GM21737 (cell line): Measurements from ENCODE around the gene ERGIC1.
A peak's percentile ranks its signal among the peaks of the same experiment; 100 is the strongest.

ENCODE experiments used
- ATAC-seq: cut with Tn5 transposase; IDR thresholded peaks from one replicate; pipeline ENCODE4 v1.9.1; 2021; ENCODE audit warnings: mild to moderate bottlenecking, moderate library complexity; ENCODE audit not compliant: unreplicated experiment

The ERGIC1 gene

GRCh38 chr5:172827841-172828240 is 6.2 kb upstream of the ERGIC1 start:
- no peak for ATAC-seq

GRCh38 chr5:172828911-172829431 is 5.1 kb upstream of the ERGIC1 start:
- ATAC-seq = no peak

GRCh38 chr5:172830275-172830799 is 3.7 kb upstream of the ERGIC1 start:
- no peak for ATAC-seq

- no peak for ATAC-seq
Observed at GRCh38 chr5:172830876-172831662, 3.0 kb upstream of the ERGIC1 start.

- ATAC-seq = no peak
Observed at GRCh38 chr5:172832383-172833315, 1.4 kb upstream of the ERGIC1 start.

- no peak for ATAC-seq
Observed at GRCh38 chr5:172833372-172833685, 722 bp upstream of the ERGIC1 start.

- peak; percentile 16 for ATAC-seq
Observed at GRCh38 chr5:172834415-172835289, 601 bp downstream of the ERGIC1 start.

- peak; percentile 0 for ATAC-seq
Observed at GRCh38 chr5:172835290-172835993, 1.4 kb downstream of the ERGIC1 start.

- ATAC-seq = no peak
Observed at GRCh38 chr5:172835994-172836356, 1.9 kb downstream of the ERGIC1 start.

- peak; percentile 73 for ATAC-seq
Observed at GRCh38 chr5:172837640-172838039, 3.6 kb downstream of the ERGIC1 start.

GRCh38 chr5:172838151-172838875 is 4.3 kb downstream of the ERGIC1 start:
- no peak for ATAC-seq

GRCh38 chr5:172839669-172840431 is 5.8 kb downstream of the ERGIC1 start:
- ATAC-seq = no peak

GRCh38 chr5:172840432-172841154 is 6.5 kb downstream of the ERGIC1 start:
- no peak for ATAC-seq

- no peak for ATAC-seq
Observed at GRCh38 chr5:172841256-172841655, 7.2 kb downstream of the ERGIC1 start.

- no peak for ATAC-seq
Observed at GRCh38 chr5:172843825-172844576, 9.9 kb downstream of the ERGIC1 start.

GRCh38 chr5:172844577-172844838 is 10.5 kb downstream of the ERGIC1 start:
- ATAC-seq = no peak

- no peak for ATAC-seq
Observed at GRCh38 chr5:172845154-172845553, 11.1 kb downstream of the ERGIC1 start.

- ATAC-seq = no peak
Observed at GRCh38 chr5:172845576-172845975, 11.5 kb downstream of the ERGIC1 start.
